Limb (tissue), 2 donors: ENCODE results near the gene PLAAT5.

Experiments used
- DNase-seq, 2 donors: peaks; one replicate each; pipeline ENCODE4 v3.0.0-alpha.2; 2016; ENCODE audit errors: extremely low spot score in 2 of 2

The PLAAT5 gene

DNA sequence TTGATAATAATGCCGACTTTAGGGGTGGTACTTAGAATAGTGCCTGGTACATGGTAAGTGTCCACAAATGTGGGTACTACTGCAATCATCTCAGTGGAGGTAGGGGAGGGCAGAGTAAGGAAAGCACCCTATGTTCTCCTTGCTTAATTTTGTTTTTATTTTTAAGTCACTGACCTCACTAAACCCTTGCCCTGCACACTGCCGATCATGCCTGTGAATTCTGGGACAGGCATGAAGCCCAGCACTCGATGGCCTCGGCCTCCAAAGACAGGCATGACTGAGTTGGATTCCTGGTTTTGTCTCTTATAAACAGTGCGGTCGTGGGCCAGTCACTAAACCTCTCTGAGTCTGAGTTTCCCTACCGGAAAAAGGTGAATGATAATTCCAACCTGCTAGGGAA is 21.8 kb upstream of the PLAAT5 start:
- DNase-seq: no peak

DNA sequence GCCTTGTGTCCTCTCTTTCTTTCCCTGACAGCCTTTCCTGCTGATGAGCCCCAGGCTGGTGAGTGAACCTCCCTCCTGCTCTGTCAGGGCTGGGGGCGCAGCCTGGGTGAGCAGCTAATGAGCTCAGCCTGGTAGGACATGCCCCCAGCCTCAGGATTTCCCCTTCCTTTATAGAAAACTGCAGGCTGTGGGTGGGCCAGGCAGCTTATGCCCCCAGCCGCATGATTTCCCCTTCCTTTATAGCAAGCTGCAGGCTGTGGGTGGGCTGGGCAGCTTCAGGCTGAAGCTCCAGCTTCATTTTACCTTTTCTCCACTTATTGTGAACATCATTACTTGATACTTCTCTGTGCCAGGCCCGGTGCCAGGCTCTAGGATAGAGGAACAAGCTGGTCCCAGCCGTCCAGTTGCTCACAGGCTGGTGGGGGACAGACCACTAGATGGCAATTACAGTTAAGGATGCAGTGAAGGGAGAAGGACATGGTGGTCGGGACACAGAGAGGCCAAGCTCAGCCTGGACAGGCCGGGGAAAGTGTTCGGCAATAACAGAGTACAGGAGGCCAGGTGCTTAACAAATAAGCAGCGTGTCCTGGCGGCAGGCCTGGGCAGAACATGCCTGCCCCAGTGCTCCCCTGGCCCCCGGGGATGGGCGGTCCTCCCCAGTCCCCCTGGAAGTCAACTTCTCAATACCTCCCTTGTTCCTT is 20.2 kb upstream of the PLAAT5 start:
- no peak for DNase-seq

DNA sequence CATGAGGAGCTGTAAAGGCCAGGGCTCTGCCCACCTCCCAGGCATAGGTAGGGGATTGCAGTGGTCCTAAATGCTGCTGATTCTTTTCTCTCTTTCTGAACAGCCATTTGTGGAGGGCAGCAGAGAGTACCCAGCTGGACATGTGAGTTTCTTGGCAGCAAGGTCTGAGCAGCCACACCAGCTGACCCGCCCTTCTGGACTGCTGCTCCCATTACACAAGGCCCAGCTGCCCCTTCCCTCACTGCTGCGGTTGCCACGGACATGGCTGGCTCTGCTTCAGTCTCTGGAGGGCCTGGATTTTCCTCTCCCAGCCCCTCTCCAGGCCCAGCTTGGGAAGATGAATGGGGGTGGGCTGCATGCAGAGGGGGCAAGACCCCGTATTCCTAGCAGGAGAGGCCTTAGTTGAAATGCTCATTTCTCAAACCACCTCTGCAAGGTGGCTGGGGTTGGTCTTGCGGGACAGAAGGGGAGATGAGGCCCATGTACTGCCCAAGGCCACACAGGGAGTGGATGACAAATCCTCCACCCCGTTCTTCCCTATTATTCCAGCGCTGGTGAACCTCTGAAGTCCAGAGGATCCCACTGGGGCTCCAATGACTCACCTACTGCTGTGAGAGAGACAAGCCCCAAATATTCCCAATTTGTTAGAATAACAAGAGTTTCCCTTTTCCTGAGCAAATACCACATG is 19.5 kb upstream of the PLAAT5 start:
- DNase-seq: no peak

DNA sequence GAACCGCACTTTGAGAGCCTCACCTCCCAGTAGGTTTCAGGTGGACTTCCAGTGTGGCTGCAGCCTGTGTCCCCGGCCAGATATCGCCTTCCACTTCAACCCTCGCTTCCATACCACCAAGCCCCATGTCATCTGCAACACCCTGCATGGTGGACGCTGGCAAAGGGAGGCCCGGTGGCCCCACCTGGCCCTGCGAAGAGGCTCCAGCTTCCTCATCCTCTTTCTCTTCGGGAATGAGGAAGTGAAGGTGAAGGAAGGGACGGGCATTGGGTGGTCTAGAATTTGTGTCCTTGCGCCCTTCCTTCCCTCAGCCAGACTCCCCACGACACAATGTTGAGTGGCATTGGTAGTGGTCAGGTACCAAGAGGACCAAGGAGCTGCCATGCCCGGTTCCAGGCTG is 17.8 kb upstream of the PLAAT5 start:
- no peak for DNase-seq

DNA sequence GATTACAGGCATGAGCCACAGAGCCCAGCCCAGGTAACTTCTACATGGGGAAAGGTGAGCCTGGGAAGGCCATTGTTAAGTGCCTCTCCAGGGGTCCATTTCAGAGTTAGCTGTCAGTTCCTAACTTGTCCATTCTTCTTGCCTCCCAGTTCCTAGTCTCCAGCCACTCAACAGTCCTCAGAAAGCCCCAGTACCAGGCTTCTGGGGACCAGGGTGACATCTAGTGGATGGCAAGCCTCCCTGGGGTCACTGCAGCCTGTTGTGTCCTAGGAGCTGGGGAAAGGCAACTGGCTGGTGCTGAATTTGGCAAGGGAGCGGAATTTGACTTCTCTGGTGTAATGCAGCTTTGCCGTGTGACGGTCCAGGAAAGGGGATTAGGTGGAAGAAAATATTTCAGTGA is 17.0 kb upstream of the PLAAT5 start:
- no peak for DNase-seq

DNA sequence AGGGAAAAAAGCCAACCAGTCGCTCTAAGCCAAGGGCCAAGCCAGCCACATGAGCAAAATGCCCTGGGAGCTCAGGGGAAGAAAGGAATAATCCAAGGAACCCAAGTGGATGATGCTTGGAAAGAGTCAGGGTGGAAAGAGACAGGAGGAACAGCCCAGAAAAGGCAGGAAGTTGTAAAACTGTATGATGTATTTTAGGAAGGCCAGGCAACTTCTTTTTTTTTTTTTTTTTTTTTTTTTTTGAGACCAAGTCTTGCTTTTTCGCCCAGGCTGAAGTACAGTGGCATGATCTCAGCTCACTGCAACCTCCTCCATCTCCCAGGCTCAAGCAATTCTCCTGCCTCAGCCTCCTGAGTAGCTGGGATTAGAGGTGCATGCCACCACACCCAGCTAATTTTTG is 16.5 kb upstream of the PLAAT5 start:
- no peak for DNase-seq

DNA sequence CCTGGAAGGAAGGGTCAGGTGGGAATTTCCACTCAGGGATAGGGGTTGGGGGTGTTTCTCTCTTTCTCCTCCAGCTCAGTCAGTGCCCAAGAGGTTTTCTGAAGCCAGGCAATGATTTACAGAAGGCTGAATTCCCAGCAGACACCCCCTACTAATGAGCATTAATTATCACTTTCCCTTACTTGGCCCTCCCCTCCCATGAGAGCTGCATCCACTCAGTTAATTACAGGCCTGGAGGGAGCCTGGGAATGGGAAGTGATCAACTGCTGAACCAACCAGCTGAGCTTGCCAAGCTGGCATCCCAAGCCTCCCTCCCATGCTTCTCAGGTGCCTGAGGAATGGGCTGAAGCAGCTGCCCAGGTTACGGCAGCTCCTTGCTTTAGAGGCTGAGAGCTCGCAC is 15.9 kb upstream of the PLAAT5 start:
- DNase-seq: no peak

DNA sequence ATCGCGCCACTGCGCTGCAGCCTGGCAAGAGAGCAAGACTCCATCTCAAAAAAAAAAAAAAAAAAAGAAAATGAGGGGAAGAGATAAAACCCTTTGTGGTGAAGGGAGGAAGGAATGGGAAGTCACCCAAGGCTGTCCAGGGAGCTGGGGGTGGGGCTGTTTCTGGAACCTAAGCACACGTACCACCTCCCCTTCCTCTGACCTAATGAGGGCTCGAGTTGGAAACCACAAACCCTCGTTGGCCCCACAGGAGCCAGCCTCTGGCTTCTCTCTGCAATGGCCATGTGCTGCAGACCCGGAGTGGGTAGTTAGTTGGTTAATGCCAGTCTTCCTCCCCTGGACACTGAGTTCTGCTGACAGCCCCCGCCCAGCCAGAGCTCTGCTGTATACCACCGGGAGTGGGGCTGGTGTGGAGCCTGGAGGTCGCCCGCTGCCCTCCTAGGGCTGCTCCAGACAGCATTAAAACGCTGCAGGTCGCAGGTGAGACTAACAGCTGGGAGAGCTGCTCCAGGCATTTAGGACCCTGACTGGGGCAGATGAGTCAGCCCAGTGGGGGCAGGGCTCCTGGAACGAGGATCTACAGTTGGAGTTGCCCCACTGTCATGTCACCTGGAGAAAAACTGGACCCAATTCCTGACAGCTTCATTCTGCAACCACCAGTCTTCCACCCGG is 15.0 kb upstream of the PLAAT5 start, which contains the start of gene LGALS12:
LGALS12 (plus strand) TSS at position 228 of the 672 bp plus-strand sequence; CDS start at position 603, 375 bp downstream.
- no peak for DNase-seq

DNA sequence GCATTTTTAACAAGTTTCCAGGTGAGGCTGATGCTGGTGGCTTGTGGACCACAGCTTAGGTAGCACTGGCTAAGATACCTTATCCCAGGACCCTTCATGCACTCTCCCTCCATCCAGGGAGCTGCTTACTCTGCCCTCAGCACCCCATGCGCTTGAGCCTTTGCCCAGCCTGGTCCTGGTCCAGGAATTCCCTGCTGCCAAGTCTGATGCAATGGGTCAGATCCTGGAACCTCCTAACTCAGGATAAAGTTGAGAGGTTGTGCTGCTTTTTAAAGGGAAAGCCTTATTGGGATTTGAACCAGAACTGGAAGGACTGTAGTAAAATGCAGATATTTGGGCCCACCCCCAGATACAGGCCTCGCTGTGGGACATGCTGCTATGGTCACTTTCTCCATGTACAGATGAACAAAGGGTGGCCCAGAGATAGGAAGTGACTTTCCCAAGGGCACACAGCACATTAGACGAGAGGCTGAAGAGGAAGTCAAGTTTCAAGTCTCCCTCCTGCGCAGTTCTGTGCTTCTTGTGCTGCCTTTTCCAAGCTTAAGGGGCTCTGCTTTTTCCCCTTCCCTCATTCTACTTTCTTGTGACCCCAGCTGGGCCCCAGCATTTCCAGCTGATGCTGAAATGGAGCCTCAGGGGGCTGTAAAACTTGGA is 14.1 kb upstream of the PLAAT5 start:
- DNase-seq: no peak

DNA sequence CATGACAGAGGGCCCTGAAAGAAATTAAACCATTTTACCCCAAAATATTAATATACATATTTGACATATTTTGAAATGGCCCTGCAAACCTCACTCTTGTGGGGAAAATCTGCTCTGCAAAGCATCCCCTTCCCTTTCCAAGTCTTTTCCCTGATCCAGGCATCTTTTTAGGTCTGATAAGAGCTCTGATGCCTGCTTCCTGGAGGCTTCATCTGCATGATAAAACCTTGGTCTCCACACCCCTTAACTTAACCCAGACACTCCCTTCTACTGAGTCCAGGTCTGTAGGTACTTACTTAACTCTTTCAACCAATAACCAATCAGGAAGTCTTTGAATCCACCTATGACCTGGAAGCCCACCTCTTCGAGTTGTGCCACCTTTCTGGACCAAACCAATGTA is 13.1 kb upstream of the PLAAT5 start:
- no peak for DNase-seq

DNA sequence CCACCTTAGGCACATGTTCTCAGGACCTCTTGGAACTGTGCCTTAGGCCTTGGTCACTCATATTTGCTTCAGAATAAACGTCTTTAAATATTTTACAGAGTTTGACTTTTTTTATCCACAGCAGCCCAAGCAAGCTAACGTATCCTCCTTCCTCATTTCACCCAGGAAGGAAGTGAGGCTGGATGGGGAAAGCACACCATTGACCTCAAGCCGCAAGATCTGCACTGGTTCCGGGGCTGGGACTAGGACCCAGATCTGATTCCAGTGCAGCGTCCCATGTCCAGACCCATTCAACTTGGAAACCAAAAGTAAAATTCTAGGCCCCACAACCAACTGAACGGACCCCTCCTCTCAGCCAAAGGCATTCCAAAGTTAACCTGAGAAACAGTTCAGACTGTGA is 12.5 kb upstream of the PLAAT5 start:
- DNase-seq: no peak

DNA sequence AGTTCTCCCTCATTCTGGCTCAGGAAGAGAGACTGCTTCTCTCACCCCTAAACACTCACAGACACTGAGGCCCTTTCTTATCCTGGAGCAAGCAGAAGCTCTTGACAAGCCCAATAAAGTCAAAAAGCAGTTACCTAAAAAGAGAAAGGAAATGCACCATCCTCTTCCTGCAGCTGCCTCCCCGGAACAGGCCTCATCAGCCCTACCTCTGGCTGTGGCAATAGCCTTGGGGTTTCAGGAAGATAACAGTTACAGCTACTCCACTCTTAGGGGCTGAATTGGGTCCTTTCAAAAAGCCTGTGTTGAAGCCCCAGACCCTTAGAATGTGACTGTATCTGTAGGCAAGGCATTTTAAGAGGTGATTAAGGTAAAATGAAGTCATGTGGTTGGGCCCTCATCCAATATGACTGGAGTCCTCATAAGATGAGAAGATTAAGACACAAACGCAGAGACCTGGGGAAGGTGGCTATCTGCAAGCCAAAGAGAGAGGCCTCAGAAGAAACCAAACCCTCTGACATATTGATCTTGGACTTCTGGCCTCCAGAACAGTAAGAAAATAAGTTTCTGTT is 11.4 kb upstream of the PLAAT5 start:
- no peak for DNase-seq

DNA sequence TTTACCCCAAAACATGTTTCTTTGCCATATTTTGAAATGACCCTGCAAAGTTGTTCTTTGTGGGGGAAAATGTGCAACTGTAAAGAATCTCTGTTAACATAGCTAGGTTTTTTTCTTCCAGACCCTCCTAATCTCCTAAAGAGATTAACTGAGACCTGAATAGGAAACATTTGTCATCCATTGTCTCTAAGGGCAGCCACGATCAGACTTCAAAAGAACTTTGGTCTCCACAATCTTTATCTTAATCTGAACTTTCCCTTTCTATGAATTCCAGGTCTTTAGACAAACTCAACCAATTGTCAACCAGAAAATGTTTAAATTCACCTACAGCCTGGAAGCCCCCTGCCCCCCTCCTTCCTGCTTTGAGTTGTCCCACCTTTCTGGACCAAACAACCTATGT is 10.3 kb upstream of the PLAAT5 start:
- no peak for DNase-seq

DNA sequence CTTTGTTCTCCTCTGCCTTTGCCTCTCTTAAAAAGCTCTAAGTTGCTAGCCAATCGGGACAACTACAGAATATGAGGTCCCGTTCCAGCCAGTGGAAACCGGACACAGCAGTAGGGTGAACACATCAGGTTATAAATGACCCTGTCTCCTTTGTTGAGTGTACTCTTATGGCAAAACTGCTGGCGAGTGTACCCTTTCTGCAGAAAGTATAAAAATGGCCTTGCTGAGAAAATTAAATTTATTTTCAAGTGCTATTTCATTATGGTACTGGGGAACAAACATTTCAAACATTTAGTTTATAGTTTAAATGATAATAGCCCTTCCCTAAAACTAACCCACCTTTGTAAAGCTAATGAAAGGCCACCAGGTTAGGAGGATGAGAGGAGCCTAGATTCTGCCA is 8.9 kb upstream of the PLAAT5 start:
- DNase-seq: no peak

DNA sequence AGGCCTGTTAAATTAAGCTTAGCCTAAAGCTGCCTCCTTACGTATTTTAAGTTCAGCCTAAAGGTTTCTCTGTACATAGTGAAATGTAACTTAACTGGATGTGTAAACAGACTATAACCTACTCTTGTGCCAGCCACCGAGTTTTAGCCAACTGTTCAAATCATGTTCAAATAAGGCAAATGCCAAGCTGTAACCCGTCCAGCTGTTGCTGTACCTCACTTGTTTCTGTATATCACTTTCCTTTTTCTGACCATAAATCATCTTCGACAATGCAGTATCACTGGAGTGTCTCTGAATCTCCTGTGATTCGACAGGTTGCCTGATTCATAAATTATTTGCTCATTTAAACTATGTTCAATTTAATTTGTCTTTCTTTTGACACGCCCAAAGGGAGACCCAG is 4.0 kb upstream of the PLAAT5 start:
- no peak for DNase-seq

DNA sequence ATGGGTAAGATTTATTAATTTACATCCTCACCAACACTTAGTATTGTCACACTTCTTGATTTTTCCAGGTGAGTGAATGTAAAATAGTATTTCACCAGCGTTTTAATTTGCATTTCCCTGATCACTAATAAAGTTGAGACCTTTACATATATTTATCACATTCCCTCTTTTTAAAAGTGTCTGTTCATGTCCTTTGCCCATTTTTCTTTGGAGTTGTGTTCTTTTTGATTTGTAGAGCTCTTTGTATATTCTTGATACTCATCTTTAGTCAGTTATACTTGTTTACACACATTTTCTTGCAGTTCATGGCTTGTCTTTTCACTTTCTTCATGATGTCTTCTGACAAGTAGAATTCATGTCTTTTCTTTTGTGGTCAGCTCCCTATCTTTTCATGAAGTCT is 2.2 kb upstream of the PLAAT5 start:
- DNase-seq: no peak

DNA sequence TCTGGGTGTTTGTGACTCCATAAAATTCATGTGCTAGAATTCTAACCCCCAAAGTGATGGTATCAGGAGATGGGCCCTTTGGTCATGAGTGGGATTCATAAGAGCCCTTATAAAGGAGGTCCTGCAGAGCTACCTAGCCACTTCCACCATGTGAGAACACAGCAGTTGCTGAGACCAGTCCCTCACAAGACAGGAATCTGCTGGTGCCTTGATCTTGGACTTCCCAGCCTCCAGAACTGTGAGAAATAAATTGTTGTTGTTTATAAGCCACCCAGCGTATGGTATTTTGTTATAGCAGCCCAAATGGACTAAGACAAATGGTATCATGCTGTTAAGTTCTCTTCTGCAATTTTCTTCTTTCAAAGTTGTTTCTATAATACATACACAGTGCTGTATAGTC is 1.5 kb upstream of the PLAAT5 start:
- no peak for DNase-seq

DNA sequence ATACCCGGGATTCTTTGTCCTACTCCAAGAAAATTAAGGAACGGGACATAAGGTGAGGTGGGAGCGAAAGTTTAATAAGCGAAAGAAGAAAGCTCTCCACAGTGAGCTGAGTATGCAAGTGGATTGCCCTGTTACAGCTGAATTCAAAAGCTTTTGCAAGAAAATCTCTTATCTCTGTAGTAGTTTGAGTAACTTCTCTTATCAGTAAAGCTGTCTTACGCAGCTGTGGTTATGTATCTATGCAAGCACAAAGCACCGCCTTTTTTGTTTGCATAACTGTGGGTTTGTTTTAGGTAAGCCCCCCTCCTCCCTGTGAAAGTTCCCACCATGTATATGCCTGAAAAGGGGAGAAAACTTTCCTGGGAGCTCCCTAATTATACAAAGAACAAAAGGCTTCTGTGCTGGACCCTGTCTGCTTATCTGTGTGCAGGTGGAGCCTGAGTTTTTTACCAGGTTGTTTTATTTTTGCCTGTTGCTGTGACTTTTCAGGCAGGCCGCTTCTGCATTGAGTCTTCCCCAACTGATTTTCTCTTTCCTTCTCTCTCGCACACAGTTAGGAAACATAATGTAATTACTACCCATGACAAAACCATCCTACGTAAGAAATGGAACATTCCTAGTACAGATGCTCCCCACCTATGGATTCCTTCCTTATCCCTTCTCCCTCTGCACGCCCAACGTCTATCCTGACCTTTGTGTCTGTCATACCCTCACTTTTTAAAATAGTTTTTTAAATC is 837 bp upstream of the PLAAT5 start:
- DNase-seq: no peak

DNA sequence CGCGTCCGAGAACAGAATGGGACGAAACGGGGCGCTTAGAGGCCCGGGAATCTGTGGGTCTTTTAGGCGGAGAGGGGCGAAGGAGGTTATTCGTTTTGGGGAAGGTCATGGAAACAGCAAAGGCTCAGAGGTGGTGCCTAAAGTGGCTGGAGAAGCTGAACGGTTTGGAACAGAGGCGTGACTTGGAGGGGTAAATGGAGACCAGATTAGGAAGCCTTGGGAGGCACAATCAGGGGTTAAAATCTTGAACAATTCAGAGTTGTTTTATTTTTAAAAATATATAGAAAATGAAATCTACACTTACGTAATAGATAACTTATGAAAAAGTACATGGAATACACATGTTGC is 247 bp upstream of the PLAAT5 start:
- DNase-seq: no peak

DNA sequence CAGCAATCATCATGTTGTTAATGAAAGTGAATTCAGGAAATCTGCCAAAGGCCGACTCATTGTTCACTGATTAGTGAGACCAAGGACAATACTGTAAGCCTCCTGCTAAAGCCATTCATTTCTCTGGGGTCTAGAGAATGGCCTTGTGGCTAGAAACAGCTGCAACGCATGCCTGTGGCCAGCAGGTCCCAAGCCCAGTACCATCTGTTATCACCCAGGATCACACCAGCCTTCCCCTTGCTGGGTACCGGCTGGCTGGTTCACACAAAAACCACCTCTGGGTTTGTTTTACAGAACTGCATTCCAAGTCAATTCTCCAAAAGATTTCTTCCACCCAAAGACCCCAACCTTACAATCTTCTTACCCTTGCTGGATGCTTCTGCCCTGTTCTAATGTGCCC is 1.1 kb downstream of the PLAAT5 start:
- DNase-seq: no peak

DNA sequence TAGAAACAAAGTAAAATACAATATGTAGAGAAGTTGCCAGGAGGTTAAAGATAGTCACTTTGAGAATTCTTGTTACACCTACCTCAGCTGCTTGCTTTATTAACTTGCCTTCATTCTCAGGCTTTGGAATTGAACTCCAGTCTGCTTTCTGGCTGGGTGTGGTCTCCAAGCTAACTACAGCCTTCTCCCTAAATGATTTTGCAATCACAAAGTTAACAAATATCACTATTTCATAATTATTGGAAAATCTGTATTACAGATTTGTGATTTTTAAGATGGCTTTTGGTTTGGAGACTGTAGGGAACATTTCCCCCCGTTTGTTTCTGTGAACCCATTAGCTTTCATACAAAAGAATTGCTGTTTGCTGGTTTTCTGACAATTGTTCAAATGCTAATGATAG is 2.2 kb downstream of the PLAAT5 start:
- no peak for DNase-seq
